Epithelial cell of umbilical artery (primary cell): ENCODE measurements around the gene CORT. TPM values are rescaled to one million over a fixed set of nuclear protein-coding genes. Genes with fewer than 3 reads are reported as not detected.

Experiments
- total RNA-seq: library from RNA; depleted of rRNA; stranded (reverse); fragments of >200 nt; gene quantifications from 2 replicates; pipeline ENCODE4 v1.2.3, GENCODE V29; 2014

The CORT gene, protein sequence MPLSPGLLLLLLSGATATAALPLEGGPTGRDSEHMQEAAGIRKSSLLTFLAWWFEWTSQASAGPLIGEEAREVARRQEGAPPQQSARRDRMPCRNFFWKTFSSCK
- total RNA-seq: not detected in 2 replicates

DNA sequence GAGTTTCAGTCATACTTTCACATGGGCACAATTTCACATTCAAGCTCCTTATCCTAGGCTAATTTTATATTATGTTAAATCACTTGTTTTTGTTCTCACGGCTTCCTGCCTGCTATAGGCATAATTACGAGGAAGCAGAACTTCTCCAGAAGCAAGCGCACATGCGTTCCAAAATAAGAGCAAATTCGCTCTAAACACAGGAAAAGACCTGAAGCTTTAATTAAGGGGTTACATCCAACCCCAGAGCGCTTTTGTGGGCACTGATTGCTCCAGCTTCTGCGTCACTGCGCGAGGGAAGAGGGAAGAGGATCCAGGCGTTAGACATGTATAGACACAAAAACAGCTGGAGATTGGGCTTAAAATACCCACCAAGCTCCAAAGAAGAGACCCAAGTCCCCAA, at the start of gene CORT:
TSS of gene CORT (plus strand) at position 281 of the 400 bp plus-strand sequence. CDS start 193 bp downstream, outside the sequence.

DNA sequence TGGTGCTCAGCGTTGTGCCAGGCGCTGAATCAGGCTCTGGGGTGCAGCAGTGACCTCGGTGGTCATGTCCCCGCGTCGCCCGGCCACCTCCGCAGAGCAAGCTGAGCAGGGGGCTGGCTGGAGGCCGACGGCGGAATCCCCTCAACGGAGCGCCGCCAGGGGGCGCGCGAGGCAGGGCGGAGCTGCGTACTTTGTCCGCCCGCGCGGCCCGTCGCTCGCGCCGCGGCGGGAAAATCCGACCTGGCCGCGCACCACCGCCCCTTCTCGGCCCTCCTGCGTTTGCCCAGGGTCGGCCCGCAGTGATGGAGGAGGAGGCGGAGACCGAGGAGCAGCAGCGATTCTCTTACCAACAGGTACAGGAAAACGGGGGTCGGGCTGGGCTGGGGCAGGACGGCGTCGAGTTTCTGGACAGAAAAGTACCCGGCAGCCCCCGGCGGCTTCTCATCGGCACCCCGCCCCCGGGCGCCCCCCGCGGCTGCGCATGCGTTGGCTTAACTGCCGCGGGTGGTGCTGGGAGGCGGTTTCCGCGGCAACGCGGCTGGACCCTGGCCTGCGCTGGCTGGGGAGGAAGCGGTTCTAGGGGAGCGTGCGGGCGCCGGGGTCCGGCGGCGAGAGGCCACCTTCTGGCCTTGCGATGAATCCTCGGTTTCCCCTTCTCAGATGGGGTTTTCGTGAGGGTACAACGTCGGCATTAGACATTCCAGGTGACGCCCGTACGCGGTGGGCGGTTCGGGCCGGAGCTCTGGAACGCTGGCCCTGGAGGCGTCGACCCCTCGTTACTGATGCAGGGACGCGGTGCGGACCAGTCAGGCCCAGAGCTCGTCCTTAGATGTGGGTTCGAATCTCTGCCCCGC, 19.4 kb upstream of the CORT start, which contains the start of gene CENPS:
TSS of gene CENPS (plus strand) at position 218 of the 854 bp plus-strand sequence. CDS start at position 303, 85 bp downstream.

DNA sequence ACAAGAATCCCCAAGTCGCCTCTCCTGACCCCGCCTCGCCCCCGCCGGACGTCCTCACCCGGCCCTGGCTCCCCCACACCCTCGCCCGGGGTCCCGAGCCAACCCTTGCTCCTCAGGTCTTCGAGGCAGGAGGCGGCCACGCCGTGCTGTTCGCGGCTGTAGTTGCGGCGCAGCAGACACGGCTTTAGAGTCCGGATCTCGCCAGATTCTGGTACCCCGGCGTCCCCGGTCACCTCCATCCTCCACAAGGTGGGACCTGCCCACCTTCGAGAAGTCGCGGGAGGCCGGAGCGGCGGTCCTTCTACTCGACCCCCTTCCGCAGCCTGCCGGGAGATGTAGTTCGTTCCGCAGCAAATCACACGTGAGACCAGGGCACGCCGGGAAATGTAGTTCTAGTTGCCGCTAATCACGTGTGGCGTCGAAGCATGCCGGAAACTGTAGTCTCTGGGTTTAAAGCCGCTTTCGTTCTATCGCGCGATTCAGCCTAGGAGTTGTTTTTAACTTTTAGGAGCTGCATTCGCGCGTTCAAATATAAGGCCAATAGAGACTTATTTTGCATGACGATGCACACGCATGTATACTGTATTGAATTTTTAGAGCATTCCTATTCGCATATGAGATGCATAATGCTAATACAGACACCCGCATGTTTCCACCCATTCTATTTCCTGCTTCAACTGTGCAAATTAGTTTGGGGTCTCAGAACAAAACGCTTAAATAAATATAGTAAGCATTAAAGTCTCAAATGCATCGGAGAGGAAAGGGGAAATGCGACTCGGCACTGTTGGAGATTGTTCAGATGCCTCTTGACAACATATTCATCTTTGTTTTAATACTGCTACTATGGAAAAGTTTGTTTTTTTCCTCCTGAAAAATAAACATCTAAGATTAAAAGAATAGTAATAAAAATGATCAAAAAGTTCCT, 22.7 kb downstream of the CORT start, which contains the start of gene DFFA:
TSS of gene DFFA (minus strand) at position 310 of the 925 bp plus-strand sequence. CDS start at position 239, 71 bp downstream.

DNA sequence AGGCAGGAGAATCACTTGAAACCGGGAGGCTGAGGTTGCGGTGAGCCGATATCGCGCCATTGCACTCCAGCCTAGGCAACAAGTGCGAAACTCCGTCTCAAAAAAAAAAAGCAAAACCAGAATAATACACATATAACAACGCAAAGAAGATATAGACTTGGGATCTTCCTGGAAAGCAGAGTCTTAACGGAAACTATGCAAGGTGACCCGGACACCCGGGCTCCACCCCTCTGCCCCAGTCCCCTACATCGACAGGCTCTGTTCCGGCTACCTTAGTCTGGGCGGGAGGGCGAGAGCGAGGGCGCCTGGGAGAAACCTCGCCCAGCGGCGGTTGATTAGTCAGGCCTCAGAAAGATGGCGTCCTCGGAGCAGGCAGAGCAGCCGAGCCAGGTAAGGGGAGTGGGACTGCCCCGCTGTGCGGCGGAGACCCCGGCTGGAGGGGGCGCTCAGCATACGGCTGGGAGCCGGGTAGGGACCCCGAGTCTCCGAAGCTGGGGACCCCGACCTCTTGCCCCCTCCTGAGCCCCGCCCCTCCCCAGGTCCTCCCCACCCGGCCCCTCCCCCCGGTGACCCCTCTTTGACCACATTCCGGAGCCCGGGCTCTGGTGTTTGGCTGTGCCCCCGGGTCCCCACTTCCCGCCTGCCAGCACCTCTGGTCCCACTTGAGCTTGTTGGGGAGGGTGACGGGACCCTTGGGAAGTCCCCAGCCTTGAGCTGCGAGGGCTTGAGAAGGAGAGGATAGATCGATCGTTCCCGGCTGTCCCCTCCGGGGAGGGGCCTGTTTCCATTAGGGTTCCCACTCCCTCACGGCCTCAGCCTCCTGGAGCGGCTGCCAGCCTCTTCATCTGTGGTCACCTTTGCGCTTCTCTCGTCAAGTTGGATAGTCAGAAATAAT, 25.0 kb downstream of the CORT start, which contains the start of gene PEX14:
TSS of gene PEX14 (plus strand) at position 338 of the 895 bp plus-strand sequence. CDS start at position 355, 17 bp downstream.

Other genes starting within 250 kb of the CORT start
- 24.4 and 33.3 TPM in 2 replicates for gene KIF1B, start 239.5 kb upstream of the CORT start, total RNA-seq
- 117 and 158 TPM in 2 replicates for gene PGD, start 51.0 kb upstream of the CORT start, total RNA-seq
- 11.7 and 13.3 TPM in 2 replicates for gene CENPS, start 19.6 kb upstream of the CORT start, total RNA-seq
- 56.5 and 69.3 TPM in 2 replicates for gene DFFA, start 22.5 kb downstream of the CORT start, total RNA-seq
- gene PEX14, start 24.9 kb downstream of the CORT start, total RNA-seq: 7.0 and 14.0 TPM in 2 replicates